NOMO-1 (cell line): ENCODE data around the gene LARP4.
A peak's percentile ranks its signal among the peaks of the same experiment; 100 is the strongest.
"Not testable (repeated sequence)": the region's sequence is repeated elsewhere in the genome, so short reads cannot be mapped to it uniquely, and the experiment has no call there.

Experiments used
- DNase-seq, 2 experiments: peaks; one replicate each; lab custom pipeline; 2025; ENCODE audit not compliant: unreplicated experiment in 2 of 2; lab: John Stamatoyannopoulos, UW

Gene LARP4

DNA sequence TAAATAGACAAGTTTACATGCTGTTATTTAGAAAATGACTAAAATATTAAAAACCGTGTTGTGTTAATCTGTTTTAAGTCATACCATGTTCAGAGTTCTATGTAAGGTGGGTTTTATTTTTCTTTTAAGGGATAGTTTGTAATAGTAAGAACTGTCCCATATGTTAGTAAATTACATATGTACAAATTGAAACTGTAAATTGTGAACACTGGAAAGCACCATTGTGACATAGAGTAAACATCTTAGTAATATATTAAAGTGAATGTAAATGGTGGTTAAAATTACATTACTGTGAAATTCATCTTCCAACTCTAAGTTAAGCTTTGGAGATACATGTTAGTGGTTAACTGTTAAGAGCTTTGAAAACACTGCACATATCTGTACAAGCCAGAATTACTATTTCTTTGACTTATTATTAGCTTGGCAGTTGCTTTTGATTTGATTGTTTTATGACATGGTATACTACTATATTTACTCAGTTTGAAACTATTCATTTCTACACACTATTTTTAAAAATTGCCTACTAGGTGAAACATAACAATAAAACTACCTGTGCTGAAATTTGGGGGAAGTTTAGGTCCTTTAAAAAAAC, 76.7 kb downstream of the LARP4 start:
- DNase-seq = no peak

DNA sequence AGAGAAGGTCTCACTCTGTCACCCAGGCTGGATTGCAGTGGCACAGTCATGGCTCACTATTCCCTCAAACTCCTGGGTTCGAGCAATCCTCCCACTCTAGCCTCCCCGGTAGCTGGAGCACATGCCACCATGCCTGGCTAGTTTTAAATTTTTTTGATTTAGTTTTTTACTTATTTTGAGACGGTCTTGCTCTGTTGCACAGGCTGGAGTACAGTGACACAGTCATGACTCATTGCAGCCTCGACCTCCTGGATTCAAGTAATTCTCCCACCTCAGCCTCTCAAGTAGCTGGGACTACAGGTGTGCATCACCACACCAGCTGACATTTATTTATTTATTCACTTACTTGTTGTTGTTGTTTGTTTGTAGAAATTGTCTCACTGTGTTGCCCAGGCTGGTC, 81.9 kb downstream of the LARP4 start:
- no peak for DNase-seq

DNA sequence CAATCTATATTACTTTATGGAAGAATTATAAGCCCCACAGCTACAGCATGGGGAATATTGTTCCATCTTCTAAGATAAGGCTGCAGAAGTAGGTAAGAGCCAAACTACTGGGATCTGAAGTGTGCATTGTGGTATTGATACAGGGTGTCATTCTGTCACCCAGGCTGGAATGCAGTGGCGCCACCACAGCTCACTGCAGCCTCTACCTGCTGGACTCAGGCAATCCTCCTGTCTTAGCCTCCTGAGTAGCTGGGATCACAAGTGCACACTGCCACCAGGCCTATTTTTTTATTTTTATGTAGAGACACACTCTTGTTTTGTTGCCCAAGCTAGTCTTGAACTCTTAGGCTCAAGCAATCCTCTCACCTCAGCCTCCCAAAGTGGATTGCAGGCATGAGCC, 82.8 kb downstream of the LARP4 start:
- DNase-seq = no peak

DNA sequence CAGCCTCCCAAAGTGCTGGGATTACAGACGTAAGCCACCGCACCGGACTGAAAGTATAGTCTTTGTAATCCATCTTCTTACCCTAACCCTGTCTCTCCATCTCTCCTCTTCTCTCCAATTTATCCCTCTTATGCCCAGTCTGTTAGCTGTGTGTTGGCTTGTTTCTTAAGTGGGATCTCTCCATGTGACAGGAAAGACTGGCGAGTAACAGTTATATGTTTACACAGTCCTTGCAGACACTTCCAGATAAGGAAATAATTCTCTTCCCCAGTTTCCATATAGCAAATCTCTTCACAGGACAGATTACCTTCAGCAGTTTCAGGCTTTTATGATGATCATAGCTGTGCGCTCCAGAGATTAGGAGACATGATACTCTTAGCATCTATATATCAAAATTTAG, 88.1 kb downstream of the LARP4 start:
- DNase-seq = no peak

DNA sequence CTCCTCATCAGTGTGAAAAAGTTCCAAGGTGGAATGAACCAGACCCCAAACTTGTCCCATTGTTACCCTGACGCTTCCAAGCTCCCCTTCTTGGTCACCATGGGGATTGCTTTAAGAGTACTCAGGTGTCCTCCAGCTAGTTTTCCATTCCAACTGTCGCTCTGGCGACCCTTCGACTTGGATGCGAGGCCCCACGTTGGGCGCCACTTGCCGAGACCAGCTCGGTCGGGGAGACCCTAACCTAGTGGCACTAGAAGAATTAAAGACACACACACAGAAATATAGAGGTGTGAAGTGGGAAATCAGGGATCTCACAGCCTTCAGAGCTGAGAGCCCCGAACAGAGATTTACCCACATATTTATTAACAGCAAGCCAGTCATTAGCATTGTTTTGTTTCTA, 97.4 kb downstream of the LARP4 start:
- DNase-seq = not testable (repeated sequence)

DNA sequence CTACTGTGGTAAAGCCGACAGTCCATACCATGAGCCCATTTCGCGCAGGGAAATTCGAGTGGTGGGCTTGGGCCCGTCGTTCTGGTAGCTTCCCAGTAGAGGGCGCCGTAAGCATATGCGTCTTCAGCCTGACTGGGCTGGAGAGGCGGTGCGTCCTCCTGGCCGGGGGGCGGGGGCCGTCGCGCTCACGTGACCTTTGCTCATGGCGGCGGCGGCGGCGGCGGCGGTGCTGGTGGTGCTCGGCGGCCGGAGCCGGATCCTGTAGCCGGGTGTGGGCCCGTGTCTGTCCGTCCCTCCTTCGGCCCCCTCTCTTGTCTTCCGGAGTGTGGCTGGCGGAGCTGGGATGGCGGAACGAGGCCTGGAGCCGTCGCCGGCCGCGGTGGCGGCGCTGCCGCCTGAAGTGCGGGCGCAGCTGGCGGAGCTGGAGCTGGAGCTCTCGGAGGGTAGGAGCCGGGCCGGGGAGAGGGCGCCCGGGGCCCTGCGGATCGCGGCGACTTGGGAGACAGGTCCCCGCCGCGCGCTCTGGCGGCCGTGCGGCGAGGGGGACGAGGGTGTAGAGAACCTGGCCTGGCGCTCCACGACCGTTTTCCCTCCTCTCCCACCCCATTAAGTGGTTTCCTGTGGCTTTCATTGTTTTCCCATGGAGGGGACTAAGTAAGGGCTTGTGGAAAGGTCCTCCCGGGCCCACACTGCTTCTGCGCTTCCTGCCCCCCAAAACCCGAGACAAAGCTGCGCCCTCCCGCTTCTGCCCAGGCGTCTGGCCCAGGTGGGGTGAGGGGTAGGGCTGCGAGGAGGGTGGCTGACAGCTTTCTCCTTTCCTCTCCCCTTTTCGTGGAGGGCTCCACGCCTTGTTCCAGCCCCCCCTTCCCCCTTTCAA, 104.4 kb downstream of the LARP4 start, which contains the start of gene DIP2B:
Gene DIP2B, plus strand, starts transcription at position 188 of the 877 bp plus-strand sequence. Its CDS starts 156 bp downstream, at position 344.
- peak; percentile 83 to 89 for DNase-seq

DNA sequence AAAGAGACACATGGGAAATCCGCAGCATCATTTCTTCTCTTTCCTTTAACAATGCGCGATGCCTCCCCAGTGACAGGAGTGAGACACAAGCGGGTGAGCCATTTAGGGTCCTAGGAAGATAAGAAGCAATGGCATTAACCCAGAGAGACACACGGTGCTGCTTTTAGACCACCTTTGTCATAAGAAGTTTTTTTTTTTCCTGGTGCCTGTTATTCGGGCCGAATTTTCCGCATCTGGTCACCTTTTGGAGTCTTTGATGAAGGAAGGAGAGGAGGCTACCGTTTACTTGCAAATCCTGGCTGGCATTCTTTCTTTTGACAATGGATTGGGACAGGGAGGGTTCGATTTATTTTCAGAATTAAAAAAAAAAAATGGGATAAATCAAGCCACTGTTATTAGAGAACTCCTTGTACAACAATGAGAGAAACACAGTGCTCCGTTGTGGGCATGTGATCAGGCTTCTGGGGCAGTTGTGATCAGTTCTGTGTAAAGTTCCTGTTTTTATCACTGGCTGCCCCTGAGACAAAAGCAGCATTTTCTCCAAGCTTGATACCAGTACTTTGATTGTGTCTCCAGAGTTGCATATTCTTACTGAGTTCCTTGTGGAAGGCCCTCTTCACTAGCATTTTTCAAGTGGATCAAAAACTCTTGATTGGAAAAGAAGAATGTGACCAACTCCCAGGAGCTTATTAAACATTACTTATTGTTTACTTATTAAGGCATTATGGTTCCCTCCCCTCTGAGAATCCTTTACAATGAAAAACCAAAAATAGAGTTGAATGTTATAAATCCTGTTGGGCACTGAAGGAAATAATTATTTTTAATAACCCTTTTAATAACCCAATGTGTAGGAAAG, 105.2 kb downstream of the LARP4 start:
- DNase-seq = peak; percentile 57 to 76

DNA sequence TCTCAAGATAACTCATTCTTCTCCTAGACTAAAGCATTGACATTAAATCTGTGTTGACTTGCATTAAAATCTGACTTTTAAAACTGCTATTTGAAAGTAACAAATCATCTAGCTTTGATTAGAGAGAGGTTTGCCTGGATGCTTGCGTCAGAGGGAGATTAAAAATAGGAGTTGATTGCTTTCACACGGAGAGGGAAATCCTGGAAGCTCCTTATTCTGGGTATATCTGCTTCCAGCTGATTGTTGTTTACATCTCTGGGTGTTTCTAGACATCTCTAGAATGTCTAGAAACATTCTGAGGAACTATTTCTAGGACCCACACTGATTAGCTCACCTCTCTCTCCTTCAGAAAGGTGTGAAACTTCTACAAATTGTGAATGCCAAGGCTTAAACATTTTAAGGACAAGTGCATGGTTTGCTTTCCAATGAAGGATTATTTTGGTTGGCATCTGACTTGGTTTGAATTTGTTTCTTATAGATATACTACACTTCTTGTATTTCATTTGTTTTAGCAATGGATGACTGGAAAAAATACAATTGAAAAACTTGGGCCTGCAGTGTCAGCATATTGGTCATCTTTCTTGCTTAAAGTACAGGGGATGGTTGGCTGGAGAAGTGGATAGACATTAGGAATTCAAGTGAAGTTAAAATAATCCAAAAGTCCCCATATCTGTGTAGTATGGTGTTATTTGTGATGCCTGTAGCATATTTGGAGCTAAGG, 106.2 kb downstream of the LARP4 start:
- no peak for DNase-seq

DNA sequence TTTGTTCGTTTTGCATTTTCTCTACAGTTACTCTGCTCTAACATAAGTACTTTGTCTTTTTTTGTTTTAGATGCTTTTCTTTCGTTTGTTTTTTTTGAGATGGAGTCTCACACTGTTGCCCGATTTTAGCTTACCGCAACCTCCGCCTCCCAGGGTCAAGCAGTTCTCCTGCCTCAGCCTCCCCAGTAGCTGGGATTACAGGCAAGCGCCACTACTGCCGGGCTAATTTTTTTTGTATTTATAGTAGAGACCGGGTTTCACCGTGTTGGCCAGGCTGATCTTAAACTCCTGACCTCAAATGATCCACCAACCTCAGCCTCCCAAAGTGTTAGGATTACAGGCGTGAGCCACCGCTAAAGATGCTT, 106.8 kb downstream of the LARP4 start:
- no peak for DNase-seq

DNA sequence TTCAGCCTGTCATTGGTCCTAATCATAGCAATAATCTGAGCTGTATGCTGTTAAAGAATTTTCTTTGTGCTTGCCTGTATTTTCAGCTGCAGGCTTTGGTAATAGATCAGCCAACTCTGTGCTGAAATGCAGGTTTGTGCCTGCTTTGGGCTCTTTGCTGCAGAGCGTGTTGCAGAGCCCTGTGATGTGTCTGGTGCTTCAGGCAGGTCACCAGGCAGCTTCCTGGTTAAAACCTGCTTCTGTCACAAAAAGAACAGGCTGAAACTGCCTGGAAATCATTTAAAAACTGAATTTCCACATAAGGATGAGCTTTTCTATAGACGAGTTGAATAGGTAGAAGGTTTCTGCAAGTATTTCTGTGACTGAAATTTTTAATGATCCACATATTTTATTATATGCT, 107.2 kb downstream of the LARP4 start:
- peak in 1 of 2 experiments; percentile 9 for DNase-seq

DNA sequence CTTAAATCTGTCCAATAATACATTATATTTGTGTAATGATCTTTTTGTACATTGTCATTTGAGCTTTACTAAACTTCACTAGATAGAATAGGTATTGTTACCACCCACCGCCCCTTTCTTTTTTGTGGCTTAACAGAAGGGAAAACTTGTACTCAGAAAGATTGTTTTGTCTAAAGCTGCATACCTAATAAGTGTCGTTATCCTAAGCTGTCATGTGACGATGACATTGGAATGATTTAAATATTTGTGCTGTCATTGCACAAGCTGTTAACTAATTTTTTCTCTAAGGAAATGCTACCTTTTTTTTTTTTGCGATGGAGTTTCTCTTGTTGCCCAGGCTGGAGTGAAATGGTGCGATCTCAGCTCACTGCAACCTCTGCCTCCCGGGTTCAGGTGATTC, 107.7 kb downstream of the LARP4 start:
- no peak for DNase-seq

DNA sequence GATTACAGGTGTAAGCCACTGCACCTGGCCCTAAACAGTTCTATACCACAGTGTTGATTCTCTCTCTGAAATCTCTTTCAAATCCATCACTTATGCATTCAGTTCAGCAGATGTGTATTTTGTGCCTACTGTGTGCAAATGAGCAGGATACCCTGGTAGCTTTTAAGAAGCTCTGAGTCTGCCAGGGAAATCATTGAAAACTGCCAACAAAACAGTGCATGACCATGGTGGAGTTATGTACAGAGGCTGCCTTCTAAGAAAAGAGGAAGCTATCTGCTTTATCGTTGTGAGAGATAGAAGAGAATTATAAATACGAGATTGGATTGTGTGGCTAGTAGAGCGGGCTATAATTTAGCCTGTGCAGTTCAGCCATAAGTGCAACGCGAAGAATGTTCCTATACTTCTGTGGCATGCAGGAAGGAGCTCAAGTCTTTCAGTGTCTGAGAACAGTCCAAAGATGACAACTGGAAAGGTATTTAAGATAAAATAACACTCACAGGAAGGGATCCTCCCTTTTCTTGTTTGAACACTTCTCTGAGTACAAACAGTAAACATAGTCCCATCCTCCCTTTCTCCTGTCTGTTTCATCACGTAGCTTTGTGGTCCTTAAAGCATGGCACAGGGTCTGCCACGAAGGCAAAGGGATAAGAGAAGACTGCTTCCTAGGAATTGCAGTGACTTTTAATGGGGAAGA, 108.4 kb downstream of the LARP4 start:
- peak; percentile 16 to 75 for DNase-seq

DNA sequence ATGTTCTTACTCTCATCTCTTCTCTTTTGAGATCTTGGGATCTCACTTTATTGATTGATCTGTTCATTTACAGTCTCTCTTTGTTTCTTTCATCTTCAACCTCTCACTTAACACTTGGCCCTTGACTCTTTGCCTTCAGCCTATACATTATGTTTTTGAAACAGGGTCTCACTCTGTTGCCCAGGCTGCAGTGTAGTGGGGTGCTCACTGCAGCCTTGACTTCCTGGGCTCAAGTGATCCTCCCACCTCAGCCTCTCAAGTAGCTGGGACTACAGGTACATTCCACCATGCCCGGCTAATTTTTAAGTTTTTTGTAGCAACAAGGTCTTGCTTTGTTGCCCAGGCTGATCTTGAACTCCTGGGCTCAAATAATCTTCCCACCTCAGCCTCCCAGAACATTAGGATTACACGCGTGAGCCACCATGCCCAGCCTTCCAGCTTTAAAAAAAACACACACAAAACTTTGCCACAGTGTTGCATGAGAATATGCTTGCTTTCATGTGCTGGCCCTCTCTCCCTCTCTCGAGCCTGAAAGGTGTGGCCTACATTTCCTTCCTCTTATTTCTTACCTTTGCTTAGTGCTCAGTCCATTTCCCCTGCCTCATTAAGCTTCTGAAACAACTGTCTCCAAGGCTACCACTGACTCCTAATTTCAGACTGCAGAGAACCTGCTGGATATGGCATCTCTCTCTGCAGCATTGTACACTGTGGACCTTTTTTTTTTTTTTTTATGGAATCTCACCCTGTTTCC, 114.0 kb downstream of the LARP4 start:
- peak in 1 of 2 experiments; percentile 29 for DNase-seq

DNA sequence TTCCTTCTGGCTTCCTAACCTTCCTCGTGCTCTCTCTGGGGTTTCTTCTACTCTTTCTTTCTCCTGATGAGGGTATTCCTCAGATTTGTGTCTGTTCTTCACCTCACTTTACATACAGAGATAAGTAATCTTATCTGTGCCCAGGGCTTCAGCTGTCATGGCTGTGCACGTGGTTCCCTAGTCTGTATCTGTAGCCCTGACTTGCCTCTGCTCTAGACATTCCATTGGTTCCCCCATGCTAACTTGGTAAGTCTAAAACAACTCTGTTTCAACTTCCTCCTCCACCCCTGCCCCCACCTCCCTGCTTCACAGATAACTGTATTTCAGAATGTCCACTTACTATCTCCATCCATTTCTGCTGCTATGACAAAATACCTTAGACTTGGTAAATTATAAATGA, 114.9 kb downstream of the LARP4 start:
- peak; percentile 34 to 41 for DNase-seq

DNA sequence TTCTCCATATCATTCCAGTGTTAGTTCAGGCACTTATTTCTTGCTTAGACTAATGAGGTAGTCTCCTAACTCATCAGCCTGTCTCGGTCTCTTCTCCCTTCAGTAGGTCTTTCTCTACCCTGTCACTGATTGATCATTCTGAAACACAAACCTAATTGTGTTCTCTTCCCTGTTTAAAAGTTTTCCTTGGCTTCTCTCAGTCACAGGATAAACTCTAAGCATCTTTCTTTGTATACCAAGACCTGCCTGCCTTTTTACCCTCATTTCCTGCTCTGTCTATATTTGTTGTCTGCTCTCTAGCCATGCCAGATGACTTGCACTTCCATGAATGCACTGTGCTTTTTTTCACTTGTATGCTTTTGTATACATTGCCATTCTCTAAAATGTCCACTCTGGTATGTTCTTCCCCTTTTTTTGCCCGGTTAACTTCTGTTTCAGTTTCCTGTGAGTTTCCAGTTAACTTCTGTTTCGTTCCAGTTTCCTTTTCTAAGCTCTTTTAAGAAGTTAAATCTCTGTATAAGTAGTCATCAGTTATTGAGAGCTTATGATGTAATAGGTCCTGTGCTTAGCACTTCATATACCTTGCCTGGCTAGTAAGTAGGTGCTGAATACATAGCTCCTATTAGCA, 116.8 kb downstream of the LARP4 start:
- peak; percentile 83 to 99 for DNase-seq

DNA sequence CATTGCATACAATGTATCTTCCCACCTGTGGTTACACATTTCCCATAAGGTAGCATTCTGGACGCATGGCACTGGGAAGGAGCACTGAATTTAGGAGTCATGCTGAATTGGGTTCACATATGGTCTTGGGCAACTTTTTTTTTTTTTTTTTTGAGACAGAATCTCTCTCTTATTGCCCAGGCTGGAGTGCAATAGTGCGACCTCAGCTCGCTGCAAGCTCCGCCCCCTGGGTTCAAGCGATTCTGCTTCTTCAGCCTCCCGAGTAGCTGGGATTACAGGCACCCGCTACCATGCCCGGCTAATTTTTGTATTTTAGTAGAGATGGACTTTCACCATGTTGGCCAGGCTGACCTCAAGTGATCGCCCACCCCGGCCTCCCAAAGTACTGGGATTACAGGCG, 117.4 kb downstream of the LARP4 start:
- no peak for DNase-seq

DNA sequence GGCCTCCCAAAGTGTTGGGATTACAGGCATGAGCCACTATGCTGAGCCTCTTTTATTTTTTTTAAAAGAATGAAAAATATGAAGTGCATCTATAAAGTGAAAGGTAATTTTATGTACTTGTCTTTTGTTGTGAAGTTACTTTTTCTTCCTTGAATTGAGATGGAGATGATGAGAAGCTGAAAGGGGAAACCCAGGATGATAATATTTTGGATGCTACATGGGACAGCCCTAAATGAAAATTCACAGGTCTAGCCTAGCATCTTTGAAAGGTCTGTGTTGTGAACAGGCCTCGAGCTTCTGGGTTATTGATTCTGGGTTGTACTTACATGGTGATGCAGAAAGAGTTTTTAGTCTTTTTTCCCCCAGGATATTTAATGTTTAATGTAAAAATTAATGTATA, 118.7 kb downstream of the LARP4 start:
- DNase-seq = no peak

DNA sequence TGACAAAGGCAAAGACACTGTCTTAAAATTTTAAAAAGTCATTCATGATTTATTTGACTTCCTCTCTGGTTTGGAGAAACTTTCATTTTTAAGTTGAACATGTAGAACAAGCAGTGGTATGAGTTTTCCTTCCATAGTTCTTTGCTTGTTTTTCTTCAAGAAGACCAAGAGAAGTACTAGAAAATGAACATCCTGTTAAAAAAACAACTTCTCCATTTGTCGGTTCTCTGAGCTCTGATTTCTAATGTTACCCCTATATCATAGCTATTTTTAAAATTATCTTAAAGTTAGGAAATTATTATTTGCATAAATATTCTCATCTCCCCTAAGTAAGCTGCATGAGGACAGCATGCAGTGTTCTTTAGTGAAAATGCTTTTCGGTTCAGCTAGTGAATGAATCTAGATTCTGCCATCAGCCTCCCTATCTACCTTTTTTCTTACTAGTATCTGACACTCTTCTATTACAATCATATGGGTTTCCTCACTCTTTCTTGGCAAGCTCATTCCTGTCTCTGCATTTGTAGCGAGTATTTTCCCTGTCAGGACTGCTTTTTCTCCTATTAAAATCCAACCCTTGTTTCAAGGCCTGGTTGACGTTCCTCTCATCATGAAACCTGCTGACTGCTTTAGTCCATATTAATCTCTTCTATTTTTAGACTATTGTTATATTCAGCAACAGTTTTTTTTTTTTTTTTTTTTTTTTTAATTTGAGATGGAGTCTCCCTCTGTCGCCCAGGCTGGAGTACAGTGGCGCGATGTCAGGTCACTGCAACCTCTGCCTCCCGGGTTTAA, 119.9 kb downstream of the LARP4 start:
- peak in 1 of 2 experiments; percentile 45 for DNase-seq
